GM12878 (cell line): Measurements from ENCODE around the gene NUP210L. TPM values are rescaled to one million over a fixed set of nuclear protein-coding genes. Genes with fewer than 3 reads are reported as not detected.

Experiments used
- BCLAF1 ChIP-seq: fragments of 450-650 bp; IDR thresholded peaks from 2 replicates; pipeline ENCODE4 v1.6.1; 2017; ENCODE audit warnings: antibody characterized with exemption, mild to moderate bottlenecking, moderate library complexity
- CHD4 ChIP-seq: fragments of 200-600 bp; sonication (generic); IDR thresholded peaks from 2 replicates; pipeline ENCODE4 v1.6.1; 2016; ENCODE audit warnings: mild to moderate bottlenecking
- CREB1 ChIP-seq: IDR thresholded peaks from 2 replicates; pipeline ENCODE4 v1.6.1; 2012; ENCODE audit warnings: low read depth, mild to moderate bottlenecking, inconsistent platforms
- ELK1 ChIP-seq: IDR thresholded peaks from 2 replicates; pipeline ENCODE4 v1.6.1; 2012; ENCODE audit warnings: low read depth, low read length, improper control_type of control experiment
- FOXM1 ChIP-seq: IDR thresholded peaks from 2 replicates; pipeline ENCODE4 v1.6.1; 2012; ENCODE audit warnings: low read depth, mild to moderate bottlenecking, inconsistent platforms, low read length, moderate library complexity
- GABPA ChIP-seq: IDR thresholded peaks from 2 replicates; pipeline ENCODE4 v1.6.1; 2014; ENCODE audit warnings: antibody characterized with exemption, low read depth, mild to moderate bottlenecking, inconsistent platforms
- IKZF1 ChIP-seq: fragments of 450-650 bp; conservative IDR thresholded peaks from 2 replicates; pipeline ENCODE4 v1.6.1; 2017; ENCODE audit warnings: antibody characterized with exemption, mild to moderate bottlenecking
- IRF5 ChIP-seq: fragments of 450-650 bp; IDR thresholded peaks from 2 replicates; pipeline ENCODE4 v1.6.1; 2017; ENCODE audit warnings: borderline replicate concordance
- KAT2A ChIP-seq: conservative IDR thresholded peaks from 2 replicates; pipeline ENCODE4 v1.6.1; 2011; ENCODE audit warnings: low read depth, low read length; ENCODE audit not compliant: control insufficient read depth
- LARP7 ChIP-seq: fragments of 450-650 bp; IDR thresholded peaks from 2 replicates; pipeline ENCODE4 v1.6.1; 2017; ENCODE audit warnings: mild to moderate bottlenecking
- MTA2 ChIP-seq: fragments of 450-650 bp; IDR thresholded peaks from 2 replicates; pipeline ENCODE4 v1.6.1; 2016; ENCODE audit warnings: low read depth, mild to moderate bottlenecking, moderate library complexity
- NKRF ChIP-seq: fragments of 450-650 bp; conservative IDR thresholded peaks from 2 replicates; pipeline ENCODE4 v1.6.1; 2017; ENCODE audit warnings: mild to moderate bottlenecking, moderate library complexity
- PAX8 ChIP-seq: fragments of 450-650 bp; IDR thresholded peaks from 2 replicates; pipeline ENCODE4 v1.6.1; 2017; ENCODE audit warnings: mild to moderate bottlenecking, moderate library complexity
- RAD21 ChIP-seq: IDR thresholded peaks from 2 replicates; pipeline ENCODE4 v1.6.1; 2011; ENCODE audit warnings: mild to moderate bottlenecking, low read depth, low read length, moderate library complexity; ENCODE audit not compliant: insufficient read depth
- SMC3 ChIP-seq: IDR thresholded peaks from 2 replicates; pipeline ENCODE4 v1.6.1; 2011; ENCODE audit warnings: low read length, improper control_type of control experiment, borderline replicate concordance
- TCF12 ChIP-seq: IDR thresholded peaks from 2 replicates; pipeline ENCODE4 v1.6.1; 2011; ENCODE audit warnings: low read depth, mild to moderate bottlenecking, low read length
- ZBTB4 ChIP-seq: fragments of 450-650 bp; formaldehyde crosslinking; IDR thresholded peaks from 2 replicates; pipeline ENCODE4 v1.4.0; 2022; ENCODE audit warnings: mild to moderate bottlenecking, moderate library complexity
- polyA plus RNA-seq, 11 experiments: library from polyadenylated mRNA; depleted of rRNA in 4 of 11; unstranded in 6 of 11; stranded (reverse) in 5 of 11; fragments of >200 nt; fragmentation: Nextera tagmentation in 4 of 11; fragmentation: Illumina TruSeq in 1 of 11; extraction: Ambion mirVana in 4 of 11; extraction: Trizol in 1 of 11; gene quantifications; 1 replicate in 1 of 11; 2 replicates in 10 of 11; pipeline versions ENCODE4 v1.2.1 to v1.2.3, GENCODE V29; 2011 to 2016; ENCODE audit warnings: inconsistent platforms in 2 of 11, missing spikeins in 2 of 11, low read depth in 1 of 11
- total RNA-seq, 4 experiments: library from RNA; depleted of rRNA in 3 of 4; stranded (reverse); fragments of >200 nt in 3 of 4; fragmentation: Illumina TruSeq in 1 of 4; extraction: Trizol in 1 of 4; gene quantifications; 2 replicates each; pipeline versions ENCODE4 v1.2.1 to v1.2.3, GENCODE V29; 2013 to 2021

Gene NUP210L
- total and polyA plus RNA-seq, 10 of the 15 experiments (the other 5 are each of a cell fraction or from before 2014, with no cell fraction given), result 0.04 to 0.08 (median 0.07) TPM; not detected in 7

GRCh38 chr1:153963850-153964331 is 191.0 kb downstream of the NUP210L start (continued):
- TF ChIP-seq ZBTB4 (CRISPR knock-in tag) (no peak), KAT2A (no peak), CREB1 (no peak), ELK1 (no peak), RAD21 (no peak), CHD4 (no peak), SMC3 (no peak), GABPA (no peak), BCLAF1 (no peak), NKRF (peak; percentile 57; the same call in 1 of the 2 replicates), TCF12 (no peak), MTA2 (no peak), IRF5 (no peak), IKZF1 (peak; percentile 53), PAX8 (no peak), FOXM1 (no peak), LARP7 (peak; percentile 50; the same call in 1 of the 2 replicates)
